Liver (tissue), 9 donors: Measurements from ENCODE around the gene ADGRG2. TPM values are rescaled to one million over a fixed set of nuclear protein-coding genes. Genes with fewer than 3 reads are reported as not detected.

Experiments used
- DNase-seq: peaks from one replicate; pipeline ENCODE4 v3.0.0-alpha.2; 2017; ENCODE audit warnings: low spot score
- H3K27ac ChIP-seq, 2 donors: one replicate each; pipeline ENCODE4 v1.7.0; 2013; ENCODE audit warnings: inconsistent platforms in 2 of 2, low read length in 2 of 2, control low read depth in 1 of 2, low read depth in 1 of 2, mild to moderate bottlenecking in 1 of 2
- H3K27me3 ChIP-seq, 4 donors: one replicate each; pipeline versions ENCODE4 v1.6.1 to v1.7.0; 2013; ENCODE audit warnings: low read length in 3 of 4, inconsistent platforms in 1 of 4, mild to moderate bottlenecking in 1 of 4, moderate library complexity in 1 of 4; ENCODE audit not compliant: control insufficient read depth in 4 of 4, insufficient read depth in 4 of 4
- H3K36me3 ChIP-seq, 4 donors: one replicate each; pipeline versions ENCODE4 v1.6.1 to v1.7.0; 2013; ENCODE audit warnings: low read length in 3 of 4, mild to moderate bottlenecking in 3 of 4, low read depth in 1 of 4, moderate library complexity in 1 of 4; ENCODE audit not compliant: control insufficient read depth in 4 of 4, insufficient read depth in 3 of 4
- H3K4me1 ChIP-seq, 4 donors: one replicate each; pipeline versions ENCODE4 v1.6.1 to v1.7.0; 2013; ENCODE audit warnings: low read length in 3 of 4, mild to moderate bottlenecking in 3 of 4, moderate library complexity in 1 of 4; ENCODE audit not compliant: control insufficient read depth in 4 of 4, insufficient read depth in 4 of 4
- H3K4me3 ChIP-seq, 3 donors: one replicate each; pipeline versions ENCODE4 v1.6.1 to v1.7.0; 2013; ENCODE audit warnings: low read length in 3 of 3, control low read depth in 1 of 3, low read depth in 1 of 3, mild to moderate bottlenecking in 1 of 3
- H3K9ac ChIP-seq, 2 donors: one replicate each; pipeline ENCODE4 v1.7.0; 2013; ENCODE audit warnings: low read length in 2 of 2, mild to moderate bottlenecking in 2 of 2, moderate library complexity in 2 of 2, control low read depth in 1 of 2, low read depth in 1 of 2
- H3K9me3 ChIP-seq, 4 donors: one replicate each; pipeline versions ENCODE4 v1.6.1 to v1.7.0; 2013; ENCODE audit warnings: low read length in 3 of 4; ENCODE audit not compliant: control insufficient read depth in 4 of 4
- ATF3 ChIP-seq: IDR thresholded peaks from 2 replicates; pipeline ENCODE4 v1.6.1; 2016; ENCODE audit warnings: antibody characterized with exemption
- CTCF ChIP-seq: fragments of 150-350 bp; IDR thresholded peaks from 2 replicates; pipeline ENCODE4 v1.5.1; 2017; ENCODE audit warnings: improper control_type of control experiment, low read depth, low read length; ENCODE audit not compliant: missing input control
- EGR1 ChIP-seq, 2 donors: IDR thresholded peaks; 2 replicates each; pipeline ENCODE4 v1.6.1; 2016 to 2018; ENCODE audit warnings: antibody characterized with exemption in 2 of 2, low read depth in 2 of 2
- FOXA1 ChIP-seq: IDR thresholded peaks from 2 replicates; pipeline ENCODE4 v1.6.1; 2016; ENCODE audit warnings: antibody characterized with exemption
- FOXA2 ChIP-seq: IDR thresholded peaks from 2 replicates; pipeline ENCODE4 v1.6.1; 2016; ENCODE audit warnings: antibody characterized with exemption
- GABPA ChIP-seq, 2 donors: IDR thresholded peaks in 1 of 2; conservative IDR thresholded peaks in 1 of 2; 2 replicates each; pipeline ENCODE4 v1.6.1; 2016; ENCODE audit warnings: antibody characterized with exemption in 2 of 2, mild to moderate bottlenecking in 1 of 2, moderate library complexity in 1 of 2
- HNF4A ChIP-seq, 2 donors: conservative IDR thresholded peaks; 2 replicates each; pipeline ENCODE4 v1.6.1; 2016; ENCODE audit warnings: antibody characterized with exemption in 2 of 2, mild to moderate bottlenecking in 2 of 2
- HNF4G ChIP-seq: IDR thresholded peaks from 2 replicates; pipeline ENCODE4 v1.6.1; 2016; ENCODE audit warnings: antibody characterized with exemption
- JUND ChIP-seq, 2 donors: IDR thresholded peaks; 2 replicates each; pipeline ENCODE4 v1.6.1; 2016; ENCODE audit warnings: antibody characterized with exemption in 2 of 2
- MAX ChIP-seq: IDR thresholded peaks from 2 replicates; pipeline ENCODE4 v1.6.1; 2016; ENCODE audit warnings: antibody characterized with exemption
- NR2F2 ChIP-seq: IDR thresholded peaks from 2 replicates; pipeline ENCODE4 v1.6.1; 2016; ENCODE audit warnings: antibody characterized with exemption
- RXRA ChIP-seq, 2 donors: IDR thresholded peaks; 2 replicates each; pipeline ENCODE4 v1.6.1; 2017 to 2018; ENCODE audit warnings: antibody characterized with exemption in 2 of 2, mild to moderate bottlenecking in 1 of 2
- SP1 ChIP-seq: IDR thresholded peaks from 2 replicates; pipeline ENCODE4 v1.6.1; 2018; ENCODE audit warnings: antibody characterized with exemption, mild to moderate bottlenecking
- TAF1 ChIP-seq: conservative IDR thresholded peaks from 2 replicates; pipeline ENCODE4 v1.6.1; 2016; ENCODE audit warnings: antibody characterized with exemption, mild to moderate bottlenecking
- YY1 ChIP-seq: IDR thresholded peaks from 2 replicates; pipeline ENCODE4 v1.6.1; 2016; ENCODE audit warnings: antibody characterized with exemption, mild to moderate bottlenecking
- ZBTB33 ChIP-seq: IDR thresholded peaks from 2 replicates; pipeline ENCODE4 v1.6.1; 2016; ENCODE audit warnings: antibody characterized with exemption
- WGBS: extraction: QIAGEN DNeasy Blood & Tissue Kit; methylation state at CpG from one replicate; pipeline ENCODE4 v1.1.7; 2013; 5-methylcytosine and 5-hydroxymethylcytosine counted together
- polyA plus RNA-seq, 2 donors: library from polyadenylated mRNA; stranded (reverse) in 1 of 2; unstranded in 1 of 2; fragments of 200-250 nt in 1 of 2; fragments of >200 nt in 1 of 2; fragmentation: Nextera tagmentation in 1 of 2; extraction: Ambion mirVana in 1 of 2; gene quantifications; one replicate each; pipeline versions ENCODE4 v1.2.1 to v1.2.3, GENCODE V29; 2013 to 2015
- total RNA-seq, 2 donors: library from RNA; depleted of rRNA; stranded (reverse); fragments of >200 nt; gene quantifications; one replicate each; pipeline ENCODE4 v1.2.3, GENCODE V29; 2014
- donor health status: healthy.
- donor health status: healthy.
- donor health status: healthy.
- donor health status: healthy.
- donor health status: healthy.

Gene ADGRG2
- total and polyA plus RNA-seq, 4 donors = 0.08 to 0.45 (median 0.24) TPM; not detected in 1

- Histone ChIP-seq H3K36me3 (no peaks in the 10 kb centered on the region), H3K27ac (no peak overlapping the region), H3K9me3 (no peaks in the 10 kb centered on the region), H3K4me1 (no peaks in the 10 kb centered on the region), H3K4me3 (no peak overlapping the region), H3K27me3 (no peaks in the 10 kb centered on the region), H3K9ac (no peak overlapping the region)
- WGBS = 95% methylated on average over 8 of the region's 8 CpGs
- no peak for TF ChIP-seq FOXA1
- TF ChIP-seq HNF4A (conservative IDR thresholded peaks at IDR 0.05) = no peak
- no peak for TF ChIP-seq HNF4G
- no peak for TF ChIP-seq RXRA (IDR thresholded peaks at IDR 0.05)
- no peak for TF ChIP-seq TAF1
- TF ChIP-seq SP1 = no peak
- no peak for TF ChIP-seq NR2F2
- no peak for TF ChIP-seq CTCF
- DNase-seq = no peak
These were observed 59.2 kb downstream of the ADGRG2 start for GRCh38 chrX:19063030-19063429.

GRCh38 chrX:19059067-19059466 is 63.2 kb downstream of the ADGRG2 start:
- Histone ChIP-seq H3K9ac (no peak overlapping the region), H3K27ac (no peak overlapping the region), H3K36me3 (no peaks in the 10 kb centered on the region), H3K9me3 (no peaks in the 10 kb centered on the region), H3K4me1 (no peaks in the 10 kb centered on the region), H3K4me3 (no peak overlapping the region), H3K27me3 (no peaks in the 10 kb centered on the region)
- TF ChIP-seq SP1 = no peak
- 97% methylated on average over 6 of the region's 6 CpGs for WGBS
- no peak for DNase-seq

- no peaks in the 10 kb centered on the region for H3K9me3 ChIP-seq
- WGBS = 59% methylated on average over 2 of the region's 2 CpGs
- H3K9ac ChIP-seq = no peak overlapping the region
- no peak overlapping the region for H3K27ac ChIP-seq
- no peaks in the 10 kb centered on the region for H3K36me3 ChIP-seq
- DNase-seq = no peak
- H3K27me3 ChIP-seq = no peaks in the 10 kb centered on the region
- H3K4me3 ChIP-seq = no peak overlapping the region
- TF ChIP-seq ATF3 = no peak
- no peak for TF ChIP-seq YY1
- TF ChIP-seq FOXA2 = no peak
- no peak for TF ChIP-seq JUND (IDR thresholded peaks at IDR 0.05)
- TF ChIP-seq ZBTB33 = no peak
- no peak for TF ChIP-seq GABPA (IDR thresholded peaks at IDR 0.05 in 1 of 2, conservative IDR thresholded peaks at IDR 0.05 in 1 of 2)
- no peak for TF ChIP-seq NR2F2
- TF ChIP-seq CTCF = no peak
- no peak for TF ChIP-seq RXRA (IDR thresholded peaks at IDR 0.05)
- TF ChIP-seq FOXA1 = no peak
- TF ChIP-seq EGR1 (IDR thresholded peaks at IDR 0.05; ENCODE audit: low read depth in 2 of 2) = no peak
- no peak for TF ChIP-seq SP1
- TF ChIP-seq TAF1 = no peak
- TF ChIP-seq HNF4A (conservative IDR thresholded peaks at IDR 0.05) = no peak
- no peak for TF ChIP-seq MAX
- H3K4me1 ChIP-seq = no peaks in the 10 kb centered on the region
These were observed 64.4 kb downstream of the ADGRG2 start for GRCh38 chrX:19057856-19058255.
